HG03066 (cell line): ENCODE results near the gene SPAG5.

Experiments
- ATAC-seq: cut with Tn5 transposase; IDR thresholded peaks from one replicate; pipeline ENCODE4 v1.9.1; 2021; ENCODE audit warnings: low read depth; ENCODE audit not compliant: unreplicated experiment

SPAG5 gene

GRCh38 chr17:28547623-28548416 is 51.0 kb downstream of the SPAG5 start:
- no peak for ATAC-seq

GRCh38 chr17:28547096-28547622 is 51.7 kb downstream of the SPAG5 start:
- no peak for ATAC-seq

DNA sequence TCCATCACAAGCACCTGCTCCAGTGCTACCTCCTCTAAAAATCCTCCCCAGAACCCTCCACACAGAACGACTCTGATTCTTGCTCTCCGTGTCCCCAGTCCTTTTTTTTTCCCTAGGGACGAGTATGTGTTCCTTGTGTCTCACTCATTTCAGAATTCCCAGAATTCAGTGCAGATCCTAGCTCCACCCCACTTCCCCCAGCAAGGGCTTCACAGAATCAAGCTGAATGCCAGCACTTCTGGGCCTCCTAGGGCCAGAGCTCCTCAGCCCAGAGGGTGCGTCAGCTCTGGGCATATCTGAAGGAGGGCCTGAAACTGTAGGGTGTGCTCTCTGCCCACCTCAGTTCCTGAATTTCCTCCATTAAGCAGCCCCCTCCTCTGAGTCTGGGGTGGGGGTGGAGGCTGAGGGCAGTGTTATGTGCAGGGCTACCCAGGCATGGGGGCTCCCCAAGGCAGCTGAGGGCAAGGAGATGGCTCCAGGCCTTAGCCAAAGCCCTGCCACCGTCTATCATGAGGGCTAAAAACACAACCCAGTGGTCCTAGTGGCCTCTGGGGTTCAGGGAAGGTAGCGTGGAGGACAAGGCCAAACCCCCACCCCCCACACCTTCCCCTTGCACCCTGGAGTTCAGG is 52.9 kb downstream of the SPAG5 start:
- ATAC-seq, result no peak

DNA sequence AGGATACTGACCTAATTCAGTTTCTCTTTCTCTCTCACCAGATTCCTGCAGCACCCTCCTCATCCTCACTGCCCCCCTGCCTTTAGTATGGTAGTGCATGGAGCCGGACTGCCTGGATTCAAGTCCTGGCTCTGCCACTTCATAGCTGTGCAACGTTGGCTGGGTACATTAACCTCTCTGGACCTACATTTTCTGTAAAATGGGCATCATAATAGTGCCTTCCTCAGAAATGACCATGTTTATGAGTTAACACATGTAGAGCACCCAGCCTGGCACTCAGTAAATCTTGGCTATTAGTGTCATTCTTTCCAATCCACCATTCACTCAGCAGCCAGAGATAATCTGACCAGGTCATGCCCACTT is 53.7 kb downstream of the SPAG5 start:
- no peak for ATAC-seq

DNA sequence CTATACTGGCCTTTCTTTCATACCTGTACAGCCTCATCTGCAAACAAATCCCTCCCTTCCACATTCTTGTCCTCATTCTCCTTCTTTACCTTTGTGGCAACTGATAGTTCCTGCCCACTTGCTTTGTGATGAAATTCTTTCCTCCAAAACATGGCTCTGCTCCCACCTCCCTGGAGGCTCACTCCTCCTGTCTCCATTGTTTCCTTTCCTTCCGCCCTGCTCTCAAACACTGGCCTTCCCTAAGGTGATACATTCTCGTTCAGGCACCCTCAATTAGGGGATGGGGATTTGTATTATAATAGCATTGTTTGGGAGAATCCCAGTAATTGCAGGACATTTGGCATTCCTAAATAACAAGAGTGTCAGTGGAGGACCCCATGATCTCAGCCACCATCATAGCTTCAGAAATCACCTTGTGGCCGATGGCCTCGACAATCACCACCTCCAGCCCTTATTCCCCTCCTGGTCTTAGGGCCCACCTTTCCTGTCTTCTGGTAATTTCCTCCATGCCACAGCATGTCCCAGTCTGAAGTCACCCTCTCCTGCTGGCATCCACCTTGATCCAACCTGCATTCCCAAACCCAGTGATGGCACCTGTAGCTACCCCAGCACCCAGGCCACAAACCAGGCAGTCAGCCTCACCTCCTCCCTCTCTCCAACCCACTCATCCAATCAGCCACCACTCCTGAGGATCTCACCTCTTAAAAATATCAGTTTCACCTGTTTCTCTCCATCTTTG is 54.3 kb downstream of the SPAG5 start:
- no peak for ATAC-seq

DNA sequence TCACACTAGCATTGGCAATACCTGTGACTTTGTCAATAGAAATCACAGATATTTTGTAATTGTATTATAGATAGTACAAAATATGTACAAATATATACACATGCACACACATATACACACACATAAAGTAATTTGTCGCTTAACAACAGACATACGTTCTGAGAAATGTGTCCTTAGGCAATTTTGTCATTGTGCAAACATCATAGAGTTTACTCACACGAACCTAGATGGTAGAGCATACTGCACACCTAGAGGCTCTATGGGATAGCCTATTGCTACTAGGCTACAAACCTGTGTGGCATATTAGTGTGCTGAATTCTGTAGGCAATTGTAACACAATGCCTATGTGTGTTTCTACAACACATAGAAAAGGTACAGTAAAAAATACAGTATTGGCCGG is 57.4 kb downstream of the SPAG5 start:
- ATAC-seq, result no peak

- no peak for ATAC-seq
Measured at GRCh38 chr17:28540231-28540630, 58.6 kb downstream of the SPAG5 start.

DNA sequence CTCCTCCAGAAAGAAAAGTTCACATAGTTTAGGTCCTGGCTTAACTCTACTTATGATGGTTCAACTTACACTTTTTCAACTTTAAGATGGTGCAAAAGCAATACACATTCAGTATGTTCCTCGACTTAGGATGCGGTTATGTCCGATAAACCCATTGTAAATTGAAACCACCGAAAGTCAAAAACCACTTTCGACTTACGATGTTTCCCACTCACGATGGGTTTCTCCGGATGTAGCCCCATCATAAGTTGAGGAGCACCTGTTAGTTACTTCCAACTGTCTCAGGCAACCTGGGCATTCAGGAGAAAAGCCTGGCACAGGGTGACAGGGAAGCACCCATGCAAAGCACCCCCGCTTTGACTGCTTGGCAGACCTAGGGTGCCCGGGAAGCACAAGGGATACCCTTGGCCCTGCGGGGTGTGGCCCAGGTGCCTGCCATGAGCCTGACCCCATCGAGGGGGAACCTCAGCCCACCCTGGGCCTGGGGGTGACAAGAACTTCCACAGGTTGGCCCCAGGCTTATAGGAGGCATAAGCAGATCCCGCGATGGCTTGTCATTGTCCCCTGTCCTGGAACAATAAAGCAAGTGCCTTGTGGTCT is 60.4 kb downstream of the SPAG5 start:
- ATAC-seq, result no peak

DNA sequence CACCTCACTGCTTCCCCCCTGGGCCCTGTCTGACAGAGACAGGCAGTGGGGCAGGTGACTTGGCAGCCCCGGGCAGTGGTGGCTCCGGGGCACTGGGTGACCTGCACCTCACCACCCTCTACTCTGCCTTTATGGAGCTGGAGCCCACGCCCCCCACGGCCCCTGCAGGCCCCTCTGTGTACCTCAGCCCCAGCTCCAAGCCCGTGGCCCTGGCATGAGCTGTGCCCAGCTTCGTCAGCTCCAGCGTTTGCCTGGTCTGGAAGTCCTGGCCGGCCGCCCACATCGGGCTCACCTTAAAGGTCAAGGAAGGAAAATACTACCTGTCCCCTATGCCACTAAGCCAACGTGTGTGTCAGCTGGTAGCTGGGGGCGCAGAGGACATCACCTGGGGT is 61.6 kb downstream of the SPAG5 start:
- no peak for ATAC-seq

- no peak for ATAC-seq
Measured at GRCh38 chr17:28536532-28537218, 62.1 kb downstream of the SPAG5 start.

DNA sequence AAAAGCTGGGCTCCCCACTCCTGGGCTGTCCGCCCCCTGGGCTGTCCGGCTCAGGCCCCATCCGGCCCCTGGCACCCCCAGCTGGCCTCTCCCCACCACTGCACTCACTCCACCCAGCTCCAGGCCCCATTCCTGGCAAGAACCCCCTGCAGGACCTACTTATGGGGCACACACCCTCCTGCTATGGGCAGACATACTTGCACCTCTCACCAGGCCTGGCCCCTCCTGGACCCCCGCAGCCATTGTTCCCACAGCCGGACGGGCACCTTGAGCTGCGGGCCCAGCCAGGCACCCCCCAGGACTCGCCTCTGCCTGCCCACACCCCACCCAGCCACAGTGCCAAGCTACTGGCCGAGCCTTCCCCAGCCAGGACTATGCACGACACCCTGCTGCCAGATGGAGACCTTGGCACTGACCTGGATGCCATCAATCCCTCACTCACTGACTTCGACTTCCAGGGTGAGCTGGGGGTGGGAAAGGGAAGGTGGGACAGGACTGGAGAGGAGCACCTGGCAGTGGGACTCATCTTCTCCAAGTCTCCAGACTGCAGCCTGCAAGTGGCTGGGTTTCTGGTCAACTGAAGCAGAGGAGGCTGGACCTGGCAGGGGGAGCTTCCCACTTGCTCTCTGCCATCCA is 64.0 kb downstream of the SPAG5 start:
- no peak for ATAC-seq

DNA sequence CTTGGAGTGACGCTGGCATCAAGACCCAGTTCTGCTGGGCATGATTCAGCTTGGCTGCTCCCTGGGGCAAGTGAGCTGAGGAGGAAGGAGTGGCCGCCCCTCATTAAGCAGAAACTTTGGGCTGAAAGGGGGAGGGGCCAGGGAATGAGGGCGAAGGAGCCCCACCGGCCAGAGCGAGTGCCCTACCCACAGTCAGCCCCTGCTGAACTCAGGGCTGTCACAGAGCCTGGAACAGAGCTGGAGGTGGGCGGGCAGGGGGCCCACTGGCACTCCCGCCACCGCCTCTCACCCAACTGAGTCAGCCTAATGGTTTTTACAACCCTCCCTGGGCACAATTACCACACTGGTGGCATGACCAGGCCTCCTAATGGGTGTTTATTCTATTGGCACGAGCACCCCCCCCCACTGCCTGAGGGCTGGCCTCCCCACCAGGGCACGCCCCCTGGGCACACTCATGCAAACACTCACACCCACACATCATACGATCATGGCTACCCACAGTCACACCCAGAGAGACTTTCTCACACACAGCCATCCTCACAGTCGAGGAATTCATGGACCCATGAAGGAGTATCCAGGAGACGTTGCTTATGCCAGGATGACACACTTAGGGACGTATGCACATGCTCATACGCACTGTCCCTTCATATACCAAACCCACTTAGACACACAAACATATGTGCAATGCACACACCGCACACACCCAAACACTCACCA is 65.6 kb downstream of the SPAG5 start:
- ATAC-seq, result no peak

- no peak for ATAC-seq
Measured at GRCh38 chr17:28532050-28532960, 66.5 kb downstream of the SPAG5 start.

DNA sequence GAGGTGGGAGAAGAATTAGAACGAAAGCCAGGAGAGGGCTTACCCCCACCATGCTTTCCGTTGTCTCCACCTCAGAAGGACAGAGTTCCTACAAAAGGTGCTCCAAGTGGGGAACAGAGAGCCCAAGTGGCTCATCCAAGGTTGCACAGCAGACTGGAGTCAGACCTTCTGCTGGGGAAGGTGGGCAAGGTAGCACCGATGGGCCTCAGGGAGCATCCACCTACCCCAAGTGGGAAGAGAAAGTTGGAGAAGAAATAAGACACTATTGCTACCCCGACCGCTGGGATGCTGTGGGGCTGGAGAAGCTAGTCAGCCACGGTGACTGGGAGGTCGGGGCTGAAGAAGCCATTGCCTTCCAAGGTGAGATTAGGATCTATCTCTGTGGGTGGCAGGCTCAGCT is 67.9 kb downstream of the SPAG5 start:
- ATAC-seq, result no peak

DNA sequence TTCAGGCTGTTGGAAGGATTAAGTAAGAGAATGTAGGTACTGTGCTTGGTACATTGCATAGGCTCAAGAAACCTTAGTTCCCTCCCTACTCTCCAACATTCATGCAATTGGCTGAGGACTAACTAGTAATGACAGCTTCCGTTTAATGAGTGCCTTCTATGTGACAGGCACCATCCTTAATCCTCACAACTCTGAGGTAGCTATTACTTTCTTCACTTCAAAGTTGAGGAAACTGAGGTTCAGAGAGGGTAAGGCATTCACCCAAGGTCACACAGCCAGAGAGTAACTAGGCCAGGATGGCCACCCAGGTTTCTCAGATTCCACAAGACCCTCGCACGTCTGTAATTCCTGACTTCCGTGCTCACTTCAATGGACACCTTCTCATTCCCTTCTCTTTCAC is 68.6 kb downstream of the SPAG5 start:
- ATAC-seq, result no peak

DNA sequence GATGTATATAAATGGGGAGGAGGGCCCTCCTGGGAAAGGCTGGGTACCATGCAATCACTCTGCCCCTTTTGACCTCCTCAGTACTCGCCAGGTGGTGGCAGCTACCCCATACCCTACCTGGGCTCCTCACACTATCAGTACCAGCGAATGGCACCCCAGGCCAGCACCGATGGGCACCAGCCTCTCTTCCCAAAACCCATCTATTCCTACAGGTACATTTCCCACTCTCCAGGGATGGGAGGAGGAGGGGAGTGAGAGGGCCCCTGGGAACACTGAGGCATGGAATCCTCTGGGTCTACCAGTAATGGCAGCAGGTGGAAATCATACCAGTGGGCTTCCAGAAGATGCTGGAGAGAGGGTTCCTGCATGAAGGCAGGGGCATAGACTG is 69.8 kb downstream of the SPAG5 start:
- no peak for ATAC-seq

DNA sequence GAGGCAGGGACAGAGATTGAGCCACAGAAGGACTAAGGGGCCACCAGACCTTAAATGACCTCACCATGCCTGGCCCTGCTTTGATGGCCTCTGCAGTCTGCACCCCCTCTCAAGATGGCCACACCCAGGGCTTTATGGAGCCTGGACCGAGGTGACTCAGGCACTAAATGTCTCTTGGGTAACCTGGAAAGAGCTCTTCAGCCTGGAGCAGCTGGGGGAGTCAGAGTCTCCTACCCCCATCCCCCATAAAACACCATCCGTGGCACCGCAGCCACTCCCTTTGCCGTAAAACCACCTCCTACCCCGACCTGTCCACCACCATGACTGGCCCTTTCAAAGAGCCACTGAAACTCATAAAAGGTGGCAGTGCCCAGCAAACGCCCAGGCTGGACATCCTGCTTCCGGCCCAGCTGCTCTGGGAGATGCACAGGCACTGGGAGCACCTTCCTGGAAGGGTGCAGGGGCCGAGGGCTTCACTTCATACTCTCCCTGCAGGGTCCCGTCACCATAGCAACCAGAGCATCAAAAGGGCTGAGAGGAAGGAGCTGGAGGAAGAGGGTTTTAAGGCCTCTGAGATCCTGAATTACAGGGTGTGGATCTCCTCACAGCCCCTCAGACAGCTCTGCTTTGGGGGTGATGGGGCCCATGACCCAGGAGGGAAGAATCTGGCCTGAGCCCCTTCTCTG is 70.4 kb downstream of the SPAG5 start:
- ATAC-seq, result no peak

DNA sequence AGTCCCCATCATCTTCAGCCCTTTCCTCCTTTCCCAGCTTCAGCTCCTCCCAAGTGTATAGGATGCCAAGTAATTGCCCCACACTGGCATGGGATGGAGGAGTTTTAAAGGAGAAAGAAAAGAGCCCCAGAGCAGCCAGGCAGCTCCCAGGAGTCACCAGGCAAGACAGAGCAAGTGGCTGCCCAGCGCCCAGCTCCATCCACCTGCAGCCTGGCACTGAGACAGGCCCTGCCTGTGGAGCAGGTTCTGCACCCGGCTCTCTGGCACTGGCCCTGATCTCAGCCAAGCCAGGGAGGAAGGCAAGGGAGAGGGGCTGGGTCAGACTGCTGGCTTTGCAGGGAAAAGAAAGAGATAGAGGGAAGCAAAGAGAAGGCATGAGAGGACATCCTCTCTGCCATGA is 71.0 kb downstream of the SPAG5 start:
- no peak for ATAC-seq
